ENCODE data around the gene TANK.

TANK gene

DNA sequence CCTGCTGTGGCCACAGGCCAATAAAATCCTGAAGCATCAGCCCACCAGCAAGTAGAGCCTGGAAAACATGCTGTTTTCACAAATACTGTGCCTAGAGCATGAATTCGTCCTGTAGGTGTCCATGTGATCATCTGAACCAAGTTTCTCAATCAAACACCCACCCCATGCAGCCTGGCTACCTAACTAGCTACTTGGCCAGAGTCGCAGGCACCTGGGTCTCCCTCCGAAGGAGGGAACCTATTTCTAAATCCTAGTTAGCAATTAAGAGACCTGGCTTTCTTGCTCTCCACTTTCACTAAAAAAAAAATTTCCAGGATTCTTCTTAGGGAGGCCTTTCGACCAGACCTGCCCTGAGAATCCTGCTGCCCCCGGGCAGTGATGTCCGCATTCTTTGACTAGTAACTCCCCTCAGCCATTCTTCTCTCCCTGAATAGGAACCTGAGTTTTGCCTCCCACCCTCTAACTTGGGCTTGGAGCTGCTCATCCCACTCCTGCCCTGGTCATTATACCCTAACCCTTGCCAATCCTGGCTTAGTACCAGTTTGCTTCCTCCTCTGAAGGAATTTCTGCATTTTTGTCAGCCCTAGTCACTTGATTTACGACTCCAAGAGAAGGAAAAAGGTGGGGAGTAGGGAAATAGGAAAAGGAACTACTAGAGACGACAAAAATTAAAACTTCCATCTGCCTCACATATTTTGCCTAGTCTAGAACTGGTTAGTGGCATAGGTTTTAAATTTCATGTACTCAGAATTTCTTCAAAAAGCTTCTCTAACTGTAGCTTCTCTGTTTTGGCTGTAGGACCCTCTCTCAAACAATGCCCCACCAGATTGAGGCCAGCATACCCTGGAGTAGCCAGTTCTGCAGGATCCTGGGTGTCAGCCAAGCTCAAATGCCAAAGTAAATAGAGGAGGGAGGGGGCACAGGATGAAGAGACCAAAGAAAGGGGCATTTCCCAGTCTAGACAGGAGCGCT is 25.4 kb upstream of the TANK start:
- peak; percentile 25 for DNase-seq

DNA sequence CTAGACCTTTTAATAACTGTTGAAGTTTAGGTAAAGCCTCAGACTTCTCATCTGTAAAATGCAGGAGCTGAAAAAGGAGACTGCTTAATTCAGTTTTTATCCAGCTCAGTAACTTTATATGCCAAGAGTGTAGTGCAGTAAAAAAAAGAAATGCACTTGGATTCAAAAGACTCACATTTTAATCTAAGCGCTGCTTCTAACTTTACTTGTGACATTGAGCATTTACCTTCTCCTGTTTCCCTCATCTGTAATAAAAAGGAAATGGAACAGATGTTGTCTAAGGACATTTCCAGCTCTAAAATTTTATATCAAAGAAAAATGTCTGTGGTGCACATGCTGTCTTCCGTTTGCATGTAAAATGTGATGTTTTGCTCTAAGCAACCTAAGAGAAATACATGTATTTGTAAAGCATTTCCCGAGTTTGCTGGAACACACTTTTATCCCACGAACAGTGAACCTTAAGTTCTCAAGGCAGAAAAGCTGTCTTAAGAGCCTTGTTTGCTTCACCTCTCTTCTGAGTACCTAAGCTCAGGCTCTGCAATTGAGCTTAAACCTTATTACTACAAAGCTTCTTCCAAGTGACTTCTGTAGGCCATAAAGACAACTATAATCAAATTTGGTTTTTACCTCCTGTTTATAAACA is 24.2 kb upstream of the TANK start:
- DNase-seq = no peak

DNA sequence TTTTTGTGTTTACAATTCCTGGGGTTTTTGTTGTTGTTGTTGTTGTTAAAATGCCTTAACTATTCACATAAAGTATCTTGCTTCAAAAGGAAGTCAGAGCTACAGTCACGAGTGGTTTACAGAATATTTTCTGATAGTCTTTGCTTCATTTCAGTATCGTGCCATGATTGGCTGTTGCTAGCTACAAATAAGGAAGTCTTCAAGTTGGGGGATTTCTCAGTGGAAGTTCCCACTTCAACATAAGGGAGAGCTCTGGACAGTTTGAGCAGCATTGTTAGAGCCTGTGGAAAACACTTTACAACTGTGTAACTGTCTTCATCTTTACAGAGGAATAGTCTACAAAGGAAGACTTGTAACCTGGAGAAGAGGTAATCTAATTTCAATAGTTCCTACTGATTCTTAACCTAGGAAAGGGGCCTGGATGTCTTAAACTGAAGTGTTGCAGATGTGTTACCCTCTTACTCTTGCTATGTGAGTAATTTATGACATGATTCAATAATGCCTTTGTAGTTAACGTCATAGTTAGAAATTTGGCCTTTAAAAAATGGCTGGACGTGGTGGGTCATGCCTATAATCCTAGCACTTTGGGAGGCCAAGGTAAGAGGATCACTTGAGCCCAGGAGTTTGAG is 23.4 kb upstream of the TANK start:
- DNase-seq = peak; percentile 73

DNA sequence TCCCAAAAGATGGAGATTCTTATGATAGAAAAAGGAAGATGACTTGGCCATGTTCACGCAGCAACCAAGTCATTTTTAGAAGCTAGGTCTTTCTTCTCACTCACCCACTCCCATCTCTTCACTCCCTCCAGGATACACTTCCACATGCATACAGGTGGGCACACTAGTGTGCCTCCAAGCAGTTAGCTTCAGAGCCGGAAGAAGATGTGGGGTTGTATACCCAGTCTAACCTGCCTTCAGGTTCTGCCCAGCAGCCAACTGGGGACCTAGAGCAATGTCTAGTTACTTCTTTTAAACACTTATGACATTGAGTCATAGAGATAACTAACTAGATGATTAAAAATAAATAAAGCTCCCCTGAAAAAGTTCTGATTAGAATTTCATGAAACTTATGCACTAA is 21.8 kb upstream of the TANK start:
- no peak for DNase-seq

DNA sequence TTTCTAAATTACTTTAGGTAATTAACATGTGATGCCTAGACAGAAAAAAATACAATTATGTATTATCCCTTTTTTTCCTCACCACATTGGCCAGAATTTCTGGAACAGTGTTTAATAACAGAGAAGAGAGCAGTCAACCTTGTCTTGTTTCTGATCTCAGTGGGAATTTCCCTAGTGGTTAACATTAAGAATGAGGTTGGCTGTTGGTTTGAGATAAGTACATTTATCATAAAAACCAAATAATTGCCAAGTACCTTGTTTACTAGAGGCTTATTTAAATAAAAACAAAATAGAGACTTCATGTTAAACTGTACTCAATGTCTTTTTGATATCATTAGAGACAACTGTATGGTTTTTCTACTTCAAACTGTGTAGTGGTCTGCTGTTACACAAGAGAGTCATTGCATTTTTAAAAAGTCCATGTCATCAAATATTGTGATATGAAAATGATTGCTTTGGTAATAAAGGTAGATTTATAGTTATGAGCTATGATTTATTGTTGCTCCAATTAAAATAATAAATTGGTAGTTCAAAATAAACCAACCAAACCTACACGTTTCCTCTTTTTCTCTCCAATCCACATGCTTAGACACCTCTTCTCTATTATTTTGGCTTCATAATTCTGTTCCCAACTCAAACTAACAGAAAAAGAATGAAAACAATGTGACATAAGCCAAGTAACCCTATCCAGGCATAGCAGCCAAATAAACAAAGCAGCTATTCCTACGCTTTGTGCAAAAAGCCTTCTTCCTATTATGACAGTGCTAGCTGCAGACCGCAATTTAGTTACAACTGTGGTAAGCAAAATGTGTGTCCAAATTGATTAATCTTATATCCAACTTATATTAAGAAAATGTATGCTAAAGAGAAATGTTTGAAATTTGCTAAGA is 20.9 kb upstream of the TANK start:
- peak; percentile 76 for DNase-seq

DNA sequence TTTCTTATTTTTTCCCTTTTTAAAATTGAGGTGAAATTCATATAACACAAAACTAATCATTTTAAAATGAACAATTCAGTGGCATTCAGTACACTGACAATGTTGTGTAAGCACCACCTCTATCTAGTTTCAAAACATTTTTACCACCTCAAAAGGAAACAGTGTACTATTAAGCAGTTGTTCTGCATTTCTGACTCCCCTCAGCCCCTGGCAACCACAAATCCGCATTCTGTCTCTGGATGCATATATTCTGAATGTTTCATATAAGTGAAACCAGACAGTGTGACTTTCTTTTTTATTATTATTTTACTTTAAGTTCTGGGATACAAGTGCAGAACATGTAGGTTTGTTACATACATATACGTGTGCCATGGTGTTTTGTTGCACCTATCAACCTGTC is 19.2 kb upstream of the TANK start:
- DNase-seq = no peak

DNA sequence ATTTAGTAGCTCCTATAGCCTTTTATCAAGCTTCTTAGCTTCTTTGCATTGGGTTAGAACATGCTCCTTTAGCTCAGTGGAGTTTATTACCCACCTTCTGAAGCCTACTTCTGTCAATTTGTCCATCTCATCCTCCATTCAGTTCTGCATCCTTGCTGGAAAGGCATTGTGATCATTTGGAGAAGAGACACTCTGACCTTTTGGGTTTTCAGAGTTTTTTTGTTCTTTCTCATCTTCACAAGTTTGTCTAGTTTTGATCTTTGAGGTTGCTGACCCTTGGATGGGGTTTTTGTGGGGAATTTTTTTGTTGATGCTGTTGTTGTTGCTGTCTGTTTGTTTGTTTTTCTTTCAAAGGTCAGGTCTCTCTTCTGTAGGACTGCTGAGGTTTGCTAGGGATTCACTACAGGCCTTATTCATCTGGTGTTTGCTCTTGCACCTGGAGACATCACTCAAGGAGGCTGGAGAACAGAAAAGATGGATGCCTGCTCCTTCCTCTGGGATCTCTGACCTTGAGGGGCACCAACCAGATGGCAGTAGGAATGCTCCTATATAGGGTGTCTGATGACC is 13.9 kb upstream of the TANK start:
- DNase-seq = no peak

DNA sequence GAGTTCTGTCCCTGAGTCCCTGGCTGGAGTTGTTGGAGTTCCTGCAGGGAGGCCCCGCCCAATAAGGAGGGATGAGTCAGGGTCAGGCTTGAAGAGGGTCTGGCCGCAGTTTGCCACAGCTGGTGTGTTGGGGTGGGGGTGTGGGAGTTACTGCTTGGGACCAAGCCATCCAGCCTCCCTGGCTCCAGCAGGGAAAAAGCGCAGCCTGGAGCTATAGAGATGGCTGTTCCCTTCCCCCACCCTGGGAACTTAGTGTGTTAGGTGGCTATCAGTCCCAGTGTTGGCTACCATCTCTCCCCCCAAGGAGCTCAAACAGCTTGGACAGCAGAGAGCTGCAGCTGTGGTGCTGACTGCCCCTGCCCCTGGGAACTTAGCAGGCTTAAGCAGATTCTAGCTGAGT is 13.2 kb upstream of the TANK start:
- no peak for DNase-seq

DNA sequence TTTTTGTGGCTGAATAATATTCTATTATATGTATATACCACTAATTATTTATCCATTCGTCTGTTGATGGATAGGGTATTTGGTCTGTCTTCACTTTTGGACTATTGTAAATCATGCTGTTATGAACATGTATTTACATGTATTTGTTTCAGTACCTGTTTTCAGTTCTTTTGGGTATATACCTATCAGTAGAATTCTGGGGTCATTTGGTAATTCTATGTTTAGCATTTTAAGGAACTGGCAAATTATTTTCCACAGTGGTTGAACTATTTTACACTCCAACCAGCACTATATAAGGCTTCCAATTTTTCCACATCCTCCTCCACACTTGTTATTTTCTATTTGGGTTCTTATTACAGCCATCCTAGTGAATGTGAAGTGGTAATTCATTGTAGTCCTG is 12.4 kb upstream of the TANK start:
- DNase-seq = no peak

DNA sequence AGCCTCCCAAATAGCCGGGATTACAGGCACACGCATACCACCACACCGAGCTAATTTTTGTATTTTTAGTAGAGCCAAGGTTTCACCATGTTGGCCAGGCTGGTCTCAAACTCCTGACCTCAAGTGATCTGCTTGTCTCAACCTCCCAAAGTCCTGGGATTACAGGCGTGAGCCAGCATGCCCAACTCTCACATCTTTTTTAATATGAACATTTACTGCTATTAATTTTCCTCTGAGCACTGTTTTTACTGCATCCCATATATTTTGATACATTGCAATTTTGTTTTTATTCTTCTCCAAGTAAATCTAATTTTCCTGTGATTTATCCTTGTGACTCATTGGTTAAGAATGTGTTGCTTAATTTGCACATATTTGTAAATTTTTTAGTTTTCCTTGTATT is 9.5 kb upstream of the TANK start:
- DNase-seq = no peak

DNA sequence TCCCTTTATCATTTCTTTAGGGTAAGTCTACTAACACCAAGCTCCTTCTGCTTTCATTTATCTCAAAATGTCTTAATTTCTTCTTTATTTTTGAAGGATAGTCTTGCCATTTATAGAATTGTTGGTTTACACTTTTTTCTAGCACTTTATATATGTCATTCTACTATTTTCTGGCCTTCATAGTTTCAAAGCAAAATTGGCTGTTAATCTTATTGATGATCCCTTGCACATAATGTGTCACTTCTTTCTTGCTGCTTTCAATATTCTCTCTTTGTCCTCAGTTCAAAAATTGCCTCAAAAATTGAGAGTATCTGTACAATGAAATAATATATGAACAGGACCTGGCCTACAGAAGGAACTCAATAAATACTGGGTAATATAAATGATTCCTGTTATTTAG is 7.9 kb upstream of the TANK start:
- no peak for DNase-seq

DNA sequence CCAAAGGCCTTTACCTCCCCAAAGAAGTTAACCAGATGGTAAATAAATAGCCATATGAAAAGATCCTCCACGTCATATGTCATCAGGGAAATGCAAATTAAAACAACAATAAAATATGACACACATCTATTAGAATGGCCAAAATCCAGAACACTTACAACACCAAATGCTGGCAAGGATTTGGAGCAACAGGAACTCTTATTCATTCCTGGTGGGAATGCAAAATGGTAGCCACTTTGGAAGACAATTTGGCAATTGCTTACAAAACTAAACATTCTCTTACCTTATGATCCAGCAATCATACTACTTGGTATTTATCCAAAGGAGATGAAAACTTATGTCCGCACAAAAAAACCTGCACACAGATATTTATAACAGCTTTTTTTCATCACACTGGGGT is 1.3 kb upstream of the TANK start:
- DNase-seq = no peak

DNA sequence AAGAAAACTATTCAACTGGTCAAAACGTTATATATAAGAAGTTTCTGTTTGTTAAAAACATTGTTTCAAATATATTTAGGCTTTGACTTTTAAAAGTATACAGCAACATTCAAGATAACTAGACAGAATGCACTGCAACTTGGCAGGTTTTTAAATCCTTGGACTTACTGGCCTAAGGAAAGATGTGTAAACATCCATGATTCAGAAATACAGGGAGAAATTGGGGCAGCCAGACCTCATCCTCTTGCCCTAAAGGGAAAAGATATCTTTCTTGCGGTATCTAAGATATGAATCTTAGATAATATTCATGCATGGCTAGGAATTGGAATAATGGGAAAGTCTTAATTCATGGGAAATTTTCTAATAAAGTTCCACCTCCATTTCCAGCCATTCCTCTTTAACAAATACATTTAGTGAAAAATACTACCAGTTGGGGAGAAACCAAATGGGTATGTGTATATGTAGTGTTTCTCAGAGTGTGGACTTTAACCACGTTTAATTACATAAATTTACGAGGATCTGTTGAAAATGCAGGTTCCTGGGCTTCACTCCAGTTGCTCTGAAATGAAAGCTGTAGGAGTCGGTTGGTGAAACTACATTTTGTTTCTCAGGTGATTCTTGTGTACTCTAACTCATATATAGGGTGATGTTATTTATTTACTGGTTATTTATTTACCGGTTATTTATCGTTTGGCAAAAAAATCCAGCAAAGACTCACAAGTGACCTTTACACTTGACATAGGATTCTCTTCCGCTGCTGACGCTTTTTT is 587 bp upstream of the TANK start:
- no peak for DNase-seq

DNA sequence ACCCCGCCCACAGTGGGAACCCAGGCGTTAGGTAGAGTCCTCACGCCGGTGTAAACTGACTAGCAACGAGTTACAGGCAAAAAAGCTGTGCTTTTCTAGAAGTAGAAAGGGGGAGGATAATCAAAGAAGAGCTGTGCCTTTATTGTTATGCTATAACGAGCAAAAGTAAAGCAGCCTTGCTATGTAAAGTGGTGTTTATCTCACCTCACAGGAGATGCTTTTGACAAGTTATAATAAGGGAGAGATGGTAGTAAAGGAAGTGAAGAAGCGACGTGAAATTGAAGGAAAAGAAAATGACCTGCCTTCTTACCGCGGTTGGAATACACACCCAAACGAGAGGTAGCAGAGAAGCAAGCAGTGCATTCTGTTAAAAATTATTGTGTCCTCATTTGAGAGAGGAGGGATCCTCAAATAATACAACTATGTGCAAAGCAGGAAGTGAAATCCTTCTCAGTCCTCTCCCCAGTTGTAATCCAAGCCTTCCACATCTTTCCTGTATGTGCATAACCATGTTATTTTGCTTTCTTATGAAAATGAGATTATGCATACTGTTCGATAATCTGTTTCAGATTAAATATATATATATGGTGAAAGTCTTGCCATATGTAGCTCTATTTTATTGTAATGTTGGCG is 962 bp downstream of the TANK start:
- no peak for DNase-seq

DNA sequence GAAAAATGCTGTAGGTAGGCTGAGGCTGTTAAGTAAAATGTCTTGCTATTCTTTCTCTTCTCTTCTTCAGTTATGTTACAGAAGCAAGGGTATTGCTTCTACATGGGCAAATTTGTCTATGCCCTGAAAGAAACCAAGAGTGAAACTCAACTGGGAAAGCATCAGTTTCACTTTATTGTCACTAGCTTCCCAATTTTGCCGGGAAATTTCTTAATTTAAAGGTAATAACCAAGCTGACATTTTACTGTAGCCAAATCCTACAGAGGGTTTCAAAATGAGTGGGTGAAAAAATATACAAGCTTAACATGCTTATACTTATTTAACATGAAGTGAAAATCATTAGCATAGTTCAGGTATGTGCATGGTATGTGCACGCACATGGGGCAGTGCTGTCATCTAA is 3.2 kb downstream of the TANK start:
- no peak for DNase-seq

DNA sequence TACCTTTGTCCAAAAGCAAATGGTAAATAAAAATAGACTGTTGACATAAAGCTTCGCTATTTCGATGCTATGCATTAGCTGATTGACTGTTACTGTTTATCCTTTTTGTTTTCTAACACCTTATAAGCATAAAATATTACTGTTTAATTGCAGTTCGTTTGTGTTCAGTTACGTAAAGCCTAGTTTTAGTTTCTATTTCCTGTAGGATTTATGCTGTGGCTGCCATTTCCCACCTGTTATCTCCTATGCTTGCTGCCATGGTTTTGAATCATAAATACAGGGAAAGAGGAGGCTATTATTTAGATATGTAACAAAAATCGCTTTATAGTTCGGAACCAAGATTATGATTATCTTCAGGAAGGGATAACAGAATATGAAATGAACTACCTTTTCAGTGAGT is 3.9 kb downstream of the TANK start:
- no peak for DNase-seq

DNA sequence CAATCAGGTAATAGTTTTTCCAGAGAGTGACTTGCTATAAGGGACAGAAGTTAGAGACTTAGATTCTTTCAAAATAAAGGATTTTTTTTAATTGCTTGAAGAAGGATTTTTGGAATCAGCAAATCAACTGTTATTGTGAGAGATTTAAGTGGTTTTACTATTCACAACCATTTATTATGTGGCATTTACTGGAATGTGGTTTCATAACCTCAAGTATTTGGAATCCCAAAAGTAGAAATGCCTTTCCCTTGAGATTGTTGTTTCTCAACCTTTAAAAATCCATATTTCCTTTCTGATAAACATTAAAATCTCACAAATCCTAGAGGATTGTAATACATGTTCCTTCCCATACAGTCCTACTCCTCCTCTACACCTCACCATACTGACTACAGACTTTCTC is 5.0 kb downstream of the TANK start:
- peak; percentile 80 for DNase-seq

DNA sequence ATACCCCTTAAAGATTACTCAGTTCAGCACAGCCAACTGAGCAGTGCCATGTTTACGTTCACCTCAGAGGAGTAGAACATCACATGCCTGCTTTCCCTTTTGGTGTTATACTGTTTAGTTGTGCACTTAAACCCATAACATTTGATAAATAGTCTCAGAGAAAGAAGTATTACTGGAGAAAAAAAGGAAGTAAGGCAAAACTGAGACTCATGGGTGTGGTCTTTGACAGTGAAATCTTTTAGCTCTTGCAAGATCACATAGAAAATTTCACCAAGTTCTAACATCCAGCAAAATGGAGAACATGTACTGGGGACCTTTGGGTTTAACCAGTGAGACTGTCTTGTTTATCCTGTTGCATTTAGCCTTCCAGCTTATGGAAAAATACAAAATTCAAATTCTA is 5.6 kb downstream of the TANK start:
- no peak for DNase-seq

DNA sequence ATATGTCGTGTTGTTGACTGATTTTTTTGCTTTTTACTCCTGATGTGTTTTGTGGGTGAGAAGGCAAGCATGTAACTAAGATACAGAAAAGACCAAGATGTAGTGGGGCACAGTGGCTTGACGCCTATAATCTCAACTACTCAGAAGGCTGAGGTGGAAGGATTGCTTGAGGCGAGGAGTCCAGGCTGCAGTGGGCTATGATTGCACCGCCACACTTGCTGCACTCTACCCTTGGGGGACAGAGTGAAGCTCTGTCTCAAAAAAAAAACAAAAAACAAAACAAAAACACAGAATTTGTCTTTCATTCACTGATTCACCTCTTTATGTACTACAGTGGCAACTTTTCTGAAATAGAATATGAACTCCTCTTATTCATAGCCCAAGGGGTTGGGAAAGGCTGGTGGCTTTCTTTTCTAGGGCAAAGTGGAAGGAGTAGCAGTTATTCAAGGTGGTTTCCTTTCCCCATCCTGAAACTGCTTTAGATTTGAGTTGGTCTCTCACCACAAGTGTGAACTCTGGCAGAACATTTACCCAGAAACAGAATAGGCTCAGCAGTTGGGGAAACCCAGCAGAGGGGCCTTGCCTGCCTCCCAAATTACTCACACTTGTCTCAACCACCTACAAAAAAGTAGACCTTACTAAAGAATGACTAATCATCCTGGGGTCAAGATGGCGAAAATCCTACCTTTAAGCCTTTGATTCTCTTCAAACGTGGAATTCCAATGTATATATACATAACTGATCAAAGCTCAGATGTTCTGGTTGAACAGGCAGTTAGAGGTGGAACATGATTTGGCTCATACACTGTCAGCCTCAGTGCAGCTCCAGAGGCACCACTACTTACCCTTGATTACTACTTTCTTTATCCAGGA is 6.5 kb downstream of the TANK start:
- DNase-seq = peak; percentile 29

DNA sequence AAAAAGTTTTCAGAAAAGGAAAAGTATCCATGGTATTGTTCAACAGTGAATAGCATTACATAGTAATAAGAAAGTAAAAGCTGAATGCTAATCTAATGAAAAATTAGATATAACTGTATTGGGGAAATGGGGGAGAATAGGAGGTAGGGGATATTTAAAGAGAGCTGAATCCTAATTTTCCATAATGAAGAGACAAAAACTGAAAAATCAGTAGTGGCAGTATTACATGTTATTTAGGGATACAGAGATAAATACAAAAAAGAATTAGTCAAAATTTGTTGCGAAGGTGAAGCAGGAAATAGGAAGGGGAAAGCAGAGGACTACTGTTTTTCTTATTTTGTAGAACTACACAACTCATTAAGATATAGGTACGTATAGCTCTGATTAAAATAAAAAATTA is 9.1 kb downstream of the TANK start:
- no peak for DNase-seq

Measured in HCEC 1CT (cell line).